DOHH2 (cell line): Measurements from ENCODE around the gene C7orf57.
"Not testable (repeated sequence)": the region's sequence is repeated elsewhere in the genome, so short reads cannot be mapped to it uniquely, and the experiment has no call there.

ENCODE experiments used
- H3F3A ChIP-seq: fragments of 200-600 bp; sonication (generic), shearing (Covaris generic); 2 replicates; pipeline ENCODE4 v1.6.0; 2016; ENCODE audit warnings: antibody characterized with exemption, mild to moderate bottlenecking; ENCODE audit not compliant: control insufficient read depth, insufficient read depth
- H3K27ac ChIP-seq: fragments of 200-600 bp; sonication (generic); 2 replicates; pipeline ENCODE4 v1.5.1; 2014; ENCODE audit warnings: low read depth, mild to moderate bottlenecking, low read length, moderate library complexity
- H3K27me3 ChIP-seq: fragments of 200-600 bp; sonication (generic); 2 replicates; pipeline ENCODE4 v1.6.1; 2014; ENCODE audit warnings: mild to moderate bottlenecking, low read length, mixed read lengths; ENCODE audit not compliant: control insufficient read depth
- H3K36me3 ChIP-seq: fragments of 200-600 bp; sonication (generic); 2 replicates; pipeline ENCODE4 v1.6.1; 2014; ENCODE audit warnings: mild to moderate bottlenecking, low read length, moderate library complexity, mixed read lengths; ENCODE audit not compliant: control insufficient read depth
- H3K4me1 ChIP-seq: fragments of 200-600 bp; sonication (generic); 2 replicates; pipeline ENCODE4 v1.6.1; 2014; ENCODE audit warnings: mild to moderate bottlenecking, low read length, mixed read lengths; ENCODE audit not compliant: control insufficient read depth
- H3K4me2 ChIP-seq: fragments of 200-600 bp; sonication (generic); 2 replicates; pipeline ENCODE4 v1.6.0; 2014; ENCODE audit warnings: mild to moderate bottlenecking, low read length, moderate library complexity
- H3K4me3 ChIP-seq: fragments of 200-600 bp; sonication (generic); 2 replicates; pipeline ENCODE4 v1.5.1; 2014; ENCODE audit warnings: mild to moderate bottlenecking, low read length, mixed read lengths
- H3K79me2 ChIP-seq: fragments of 200-600 bp; sonication (generic); 2 replicates; pipeline ENCODE4 v1.6.1; 2014; ENCODE audit warnings: mild to moderate bottlenecking, low read length, mixed read lengths; ENCODE audit not compliant: control insufficient read depth
- H3K9me2 ChIP-seq: fragments of 200-600 bp; sonication (generic); replicated peaks from 2 replicates; pipeline ENCODE4 v1.6.1; 2014; ENCODE audit warnings: mild to moderate bottlenecking, low read length, mixed read lengths; ENCODE audit not compliant: control insufficient read depth
- H3K9me3 ChIP-seq: fragments of 200-600 bp; sonication (generic); 2 replicates; pipeline ENCODE4 v1.6.1; 2014; ENCODE audit warnings: antibody characterized with exemption, low read length, mixed read lengths; ENCODE audit not compliant: control insufficient read depth, insufficient read depth
- H4K20me1 ChIP-seq: fragments of 200-600 bp; sonication (generic); 2 replicates; pipeline ENCODE4 v1.6.0; 2014; ENCODE audit warnings: low read depth, mild to moderate bottlenecking, antibody characterized with exemption, low read length, moderate library complexity; ENCODE audit not compliant: control insufficient read depth, insufficient read depth
- EZH2phosphoT487 ChIP-seq: fragments of 200-600 bp; sonication (generic); IDR thresholded peaks from 2 replicates; pipeline ENCODE4 v1.6.1; 2017; ENCODE audit warnings: borderline replicate concordance, mild to moderate bottlenecking, antibody characterized with exemption, low read length, moderate library complexity, mixed read lengths
- TF ChIP-seq, protein P1 (sequence below): fragments of 200-600 bp; sonication (generic); IDR thresholded peaks from one replicate; pipeline ENCODE4 v1.5.1; 2014; ENCODE audit warnings: antibody characterized with exemption, mild to moderate bottlenecking, low read depth, low read length; ENCODE audit not compliant: poor library complexity, severe bottlenecking

Gene C7orf57

DNA sequence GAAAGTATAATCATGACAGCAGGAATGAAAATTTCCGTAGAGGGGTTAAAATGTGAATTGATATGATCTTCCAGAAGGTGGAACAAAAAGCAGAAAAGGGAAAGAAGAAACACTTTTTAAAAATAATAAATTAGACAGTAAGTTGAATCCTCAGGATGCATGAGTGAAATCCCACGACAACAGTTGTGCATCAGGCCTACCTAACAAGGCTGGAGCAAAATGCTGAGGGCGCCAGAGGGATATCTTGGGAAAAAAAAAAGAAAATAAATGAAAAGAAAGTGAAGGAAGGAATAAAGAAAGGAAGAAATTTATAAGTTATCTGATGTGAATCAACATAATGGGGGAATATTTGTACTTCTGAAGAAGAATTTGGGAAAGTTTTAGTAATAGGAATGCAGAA, 42.9 kb upstream of the C7orf57 start:
- Histone ChIP-seq H4K20me1 (no peaks in the 10 kb centered on the region), H3K9me2 (no peaks in the 10 kb centered on the region), H3K79me2 (no peaks in the 10 kb centered on the region), H3K4me1 (peaks cover 17% of the 10 kb centered on the region), H3K9me3 (no peaks in the 10 kb centered on the region), H3K27ac (peak overlapping the region; percentile 71), H3K4me3 (peak overlapping the region; percentile 82), H3K36me3 (no peaks in the 10 kb centered on the region), H3F3A (peaks cover 6% of the 10 kb centered on the region), H3K4me2 (peak overlapping the region; percentile 86), H3K27me3 (no peaks in the 10 kb centered on the region)
- TF ChIP-seq, protein P1, sequence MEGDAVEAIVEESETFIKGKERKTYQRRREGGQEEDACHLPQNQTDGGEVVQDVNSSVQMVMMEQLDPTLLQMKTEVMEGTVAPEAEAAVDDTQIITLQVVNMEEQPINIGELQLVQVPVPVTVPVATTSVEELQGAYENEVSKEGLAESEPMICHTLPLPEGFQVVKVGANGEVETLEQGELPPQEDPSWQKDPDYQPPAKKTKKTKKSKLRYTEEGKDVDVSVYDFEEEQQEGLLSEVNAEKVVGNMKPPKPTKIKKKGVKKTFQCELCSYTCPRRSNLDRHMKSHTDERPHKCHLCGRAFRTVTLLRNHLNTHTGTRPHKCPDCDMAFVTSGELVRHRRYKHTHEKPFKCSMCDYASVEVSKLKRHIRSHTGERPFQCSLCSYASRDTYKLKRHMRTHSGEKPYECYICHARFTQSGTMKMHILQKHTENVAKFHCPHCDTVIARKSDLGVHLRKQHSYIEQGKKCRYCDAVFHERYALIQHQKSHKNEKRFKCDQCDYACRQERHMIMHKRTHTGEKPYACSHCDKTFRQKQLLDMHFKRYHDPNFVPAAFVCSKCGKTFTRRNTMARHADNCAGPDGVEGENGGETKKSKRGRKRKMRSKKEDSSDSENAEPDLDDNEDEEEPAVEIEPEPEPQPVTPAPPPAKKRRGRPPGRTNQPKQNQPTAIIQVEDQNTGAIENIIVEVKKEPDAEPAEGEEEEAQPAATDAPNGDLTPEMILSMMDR: no peak
- no peak for TF ChIP-seq EZH2phosphoT487

GRCh38 chr7:47999413-47999812, 35.9 kb upstream of the C7orf57 start:
- Histone ChIP-seq H3K4me3 (no peak overlapping the region), H3K27me3 (peaks cover 10% of the 10 kb centered on the region; the same call in 1 of the 2 replicates), H3K4me1 (no peaks in the 10 kb centered on the region), H3F3A (no peaks in the 10 kb centered on the region), H3K36me3 (no peaks in the 10 kb centered on the region), H3K79me2 (no peaks in the 10 kb centered on the region), H3K9me3 (no peaks in the 10 kb centered on the region), H3K27ac (no peak overlapping the region), H3K4me2 (no peak overlapping the region), H3K9me2 (no peaks in the 10 kb centered on the region), H4K20me1 (no peaks in the 10 kb centered on the region)
- TF ChIP-seq, protein P1: no peak
- no peak for TF ChIP-seq EZH2phosphoT487

DNA sequence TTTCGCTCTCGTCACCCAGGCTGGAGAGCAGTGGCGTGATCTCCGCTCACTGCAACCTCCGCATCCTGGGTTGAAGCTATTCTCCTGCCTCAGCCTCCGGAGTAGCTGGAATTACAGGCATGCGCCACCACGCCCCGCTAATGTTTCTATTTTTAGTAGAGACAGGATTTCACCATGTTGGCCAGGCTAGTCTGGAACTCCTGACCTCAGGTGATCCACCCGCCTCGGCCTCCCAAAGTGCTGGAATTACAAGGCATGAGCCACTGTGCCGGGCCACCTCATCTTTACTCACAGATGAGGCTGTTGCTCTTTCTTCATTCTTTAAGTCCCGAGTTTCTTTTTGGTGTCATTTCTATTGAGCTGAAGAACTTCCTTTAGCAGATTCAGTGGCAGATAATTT, 35.2 kb upstream of the C7orf57 start:
- H3K27me3 ChIP-seq: peaks cover 16% of the 10 kb centered on the region
- H3K4me3 ChIP-seq, H3K36me3 ChIP-seq, H3K4me2 ChIP-seq, H3K27ac ChIP-seq, H4K20me1 ChIP-seq, H3K9me2 ChIP-seq, H3K4me1 ChIP-seq, H3K9me3 ChIP-seq, H3F3A ChIP-seq, H3K79me2 ChIP-seq: not testable (repeated sequence)

DNA sequence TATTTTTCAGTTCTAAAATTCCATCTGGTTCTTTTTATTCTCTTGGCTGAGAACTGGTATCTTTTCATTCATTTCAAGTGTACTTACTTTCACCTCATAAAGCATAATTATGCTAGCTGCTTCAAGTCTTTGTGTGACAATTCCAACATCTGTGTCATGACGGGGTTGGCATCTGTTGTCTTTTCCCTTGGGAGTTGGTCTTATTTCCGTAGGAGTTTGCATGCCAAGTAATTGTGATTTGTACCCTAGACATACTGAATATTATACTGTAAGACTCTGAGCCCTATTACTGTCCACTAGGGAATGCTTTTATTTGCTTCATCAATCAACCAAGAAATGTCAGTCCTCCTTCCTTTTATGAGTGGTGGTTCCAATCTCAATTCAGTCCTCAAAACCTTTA, 31.3 kb upstream of the C7orf57 start:
- peaks cover 12% of the 10 kb centered on the region for H3K27me3 ChIP-seq
- no peaks in the 10 kb centered on the region for H3K79me2 ChIP-seq
- H3K27ac ChIP-seq: no peak overlapping the region
- H3K36me3 ChIP-seq: no peaks in the 10 kb centered on the region
- TF ChIP-seq, protein P1: no peak
- no peak for TF ChIP-seq EZH2phosphoT487
- no peaks in the 10 kb centered on the region for H3K9me3 ChIP-seq
- no peaks in the 10 kb centered on the region for H3K9me2 ChIP-seq
- H4K20me1 ChIP-seq: no peaks in the 10 kb centered on the region
- no peaks in the 10 kb centered on the region for H3K4me1 ChIP-seq
- no peak overlapping the region for H3K4me2 ChIP-seq
- no peaks in the 10 kb centered on the region for H3F3A ChIP-seq
- no peak overlapping the region for H3K4me3 ChIP-seq
